Chondrocyte (in vitro differentiated cells): ENCODE results near the gene COL24A1. TPM values are rescaled to one million over a fixed set of nuclear protein-coding genes. Genes with fewer than 3 reads are reported as not detected.

Experiments
- DNase-seq: peaks from one replicate; pipeline ENCODE4 v3.0.0; 2021; ENCODE audit warnings: mixed read lengths, low spot score
- H3K27ac Mint-ChIP-seq: one replicate; pipeline ENCODE4 v1.8.0; 2021; ENCODE audit warnings: mild to moderate bottlenecking, moderate library complexity, mixed read lengths; ENCODE audit not compliant: unreplicated experiment
- H3K27me3 Mint-ChIP-seq: 2 replicates; pipeline ENCODE4 v1.8.0; 2021; ENCODE audit warnings: low read depth, mixed read lengths
- H3K36me3 Mint-ChIP-seq: 2 replicates; pipeline ENCODE4 v1.8.0; 2021; ENCODE audit warnings: low read depth, mixed read lengths
- H3K4me1 Mint-ChIP-seq: 2 replicates; pipeline ENCODE4 v1.8.0; 2021; ENCODE audit warnings: low read depth, mild to moderate bottlenecking, mixed read lengths
- H3K4me3 Mint-ChIP-seq: one replicate; pipeline ENCODE4 v1.8.0; 2021; ENCODE audit warnings: mild to moderate bottlenecking, moderate library complexity, mixed read lengths; ENCODE audit not compliant: unreplicated experiment
- H3K9me3 Mint-ChIP-seq: 2 replicates; pipeline ENCODE4 v1.8.0; 2021; ENCODE audit warnings: low read depth, mixed read lengths
- CTCF ChIP-seq: fragments of 200-600 bp; sonication (generic); IDR thresholded peaks from 2 replicates; pipeline ENCODE4 v1.5.0; 2021; ENCODE audit warnings: antibody characterized with exemption, mild to moderate bottlenecking, moderate library complexity
- total RNA-seq: library from RNA; stranded (reverse); gene quantifications from 3 replicates; pipeline ENCODE4 v1.2.1, GENCODE V29; 2021

The COL24A1 gene
- total RNA-seq, 1 donor from 2014 or later = 0.30 TPM

GRCh38 chr1:85889870-85890269 is 266.7 kb downstream of the COL24A1 start:
- peaks cover 2% of the 10 kb centered on the region for H3K4me1 Mint-ChIP-seq

GRCh38 chr1:85888921-85889320 is 267.7 kb downstream of the COL24A1 start:
- Mint-ChIP-seq H3K9me3 (no peaks in the 10 kb centered on the region), H3K27me3 (peaks cover 5% of the 10 kb centered on the region), H3K4me1 (peaks cover 5% of the 10 kb centered on the region), H3K36me3 (no peaks in the 10 kb centered on the region), H3K4me3 (no peak overlapping the region), H3K27ac (no peak overlapping the region)
- no peak for DNase-seq
- TF ChIP-seq CTCF = no peak

More at GRCh38 chr1:85889870-85890269, 266.7 kb downstream of the COL24A1 start:
- DNase-seq = no peak
- peaks cover 5% of the 10 kb centered on the region for H3K27me3 Mint-ChIP-seq
- no peak for TF ChIP-seq CTCF
- H3K36me3 Mint-ChIP-seq = no peaks in the 10 kb centered on the region
- no peaks in the 10 kb centered on the region for H3K9me3 Mint-ChIP-seq
- H3K4me3 Mint-ChIP-seq = no peak overlapping the region
- no peak overlapping the region for H3K27ac Mint-ChIP-seq

DNA sequence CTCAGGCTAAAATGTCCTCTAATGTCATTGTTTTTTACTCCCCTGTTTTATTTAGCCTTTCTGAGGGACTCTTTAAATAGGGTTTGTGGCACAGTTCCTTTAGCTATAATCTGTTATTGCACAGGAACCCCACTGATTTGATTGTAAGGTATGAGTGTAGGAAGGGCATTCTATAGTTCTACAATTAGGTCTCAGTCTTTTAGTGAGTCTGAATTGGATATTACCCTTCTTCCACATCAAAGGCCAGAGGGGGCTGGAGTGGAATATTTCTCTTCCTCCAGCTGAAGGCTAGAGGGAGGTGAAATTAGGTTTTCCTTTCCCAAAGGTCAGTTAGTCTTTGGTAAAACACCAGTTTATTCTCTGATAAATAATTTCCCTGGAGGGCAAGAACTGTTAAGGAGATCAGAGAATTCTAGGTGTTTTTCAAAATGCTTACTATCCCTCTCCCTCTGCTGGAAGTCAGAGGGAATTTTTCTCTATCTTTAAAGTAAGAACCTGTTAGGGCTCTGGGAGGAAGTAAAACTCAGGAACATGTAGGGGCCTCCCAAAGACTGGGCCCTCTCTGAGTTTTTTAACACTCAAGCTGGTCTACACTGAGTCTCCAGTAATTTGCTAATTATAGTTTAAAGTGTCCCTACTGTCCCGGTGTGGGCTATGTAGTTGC is 272.1 kb downstream of the COL24A1 start:
- DNase-seq = no peak
- H3K27me3 Mint-ChIP-seq = peaks cover 2% of the 10 kb centered on the region
- peak; percentile 85 for TF ChIP-seq CTCF
- H3K4me3 Mint-ChIP-seq = no peak overlapping the region
- no peaks in the 10 kb centered on the region for H3K36me3 Mint-ChIP-seq
- H3K4me1 Mint-ChIP-seq = peaks cover 6% of the 10 kb centered on the region
- H3K9me3 Mint-ChIP-seq = peaks cover 3% of the 10 kb centered on the region
- H3K27ac Mint-ChIP-seq = no peak overlapping the region

DNA sequence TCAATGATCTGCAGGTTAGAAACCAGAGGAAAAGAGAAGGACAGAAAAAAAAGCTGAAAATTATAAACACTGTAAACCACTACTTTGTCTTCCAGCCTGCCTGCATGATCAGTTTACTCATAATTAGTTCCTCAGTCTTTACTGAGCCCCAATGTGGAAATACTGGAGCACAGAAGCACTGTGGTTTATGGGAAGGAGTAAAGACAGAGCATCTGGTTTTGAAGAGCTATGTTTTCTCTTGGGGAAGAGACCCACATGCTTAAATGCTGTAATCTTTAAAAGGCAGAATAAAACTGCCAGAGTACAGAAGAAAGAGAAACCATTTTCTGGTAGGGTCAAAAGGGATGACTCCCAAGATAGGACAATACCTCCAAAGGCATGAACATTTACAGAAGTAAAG is 289.4 kb downstream of the COL24A1 start:
- peaks cover 14% of the 10 kb centered on the region for H3K36me3 Mint-ChIP-seq
- no peak overlapping the region for H3K4me3 Mint-ChIP-seq
- H3K9me3 Mint-ChIP-seq = peaks cover 8% of the 10 kb centered on the region
- H3K27ac Mint-ChIP-seq = no peak overlapping the region
- peaks cover 12% of the 10 kb centered on the region for H3K4me1 Mint-ChIP-seq
- TF ChIP-seq CTCF = no peak
- DNase-seq = no peak
- H3K27me3 Mint-ChIP-seq = peaks cover 6% of the 10 kb centered on the region

DNA sequence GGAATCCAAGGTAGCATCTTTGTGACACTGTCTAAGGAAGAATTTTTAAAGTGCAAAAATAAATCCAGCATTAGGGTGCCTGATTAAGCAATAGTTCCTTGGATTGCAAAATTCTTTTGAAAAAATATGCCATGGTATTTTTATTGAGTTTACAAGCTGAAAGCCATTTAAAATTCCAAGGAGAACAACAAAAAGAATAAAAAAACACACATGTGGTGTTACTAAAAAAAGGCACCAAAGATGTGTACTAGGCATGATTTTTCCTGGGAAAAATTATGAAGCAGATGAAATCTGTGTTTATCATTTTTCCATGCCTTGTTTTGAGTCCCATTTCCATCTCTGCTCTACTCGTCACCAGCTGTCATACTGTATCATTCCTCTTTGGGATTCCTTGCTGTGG is 291.4 kb downstream of the COL24A1 start:
- Mint-ChIP-seq H3K27ac (no peak overlapping the region), H3K9me3 (peaks cover 10% of the 10 kb centered on the region), H3K4me1 (peaks cover 12% of the 10 kb centered on the region), H3K27me3 (peaks cover 2% of the 10 kb centered on the region), H3K4me3 (no peak overlapping the region), H3K36me3 (peaks cover 7% of the 10 kb centered on the region)
- no peak for DNase-seq
- no peak for TF ChIP-seq CTCF
